HL-60 (cell line): ENCODE results near the gene SLC35A4.

ENCODE experiments used
- CTCF ChIP-seq: IDR thresholded peaks from one replicate; pipeline ENCODE4 v1.5.1; 2011; ENCODE audit warnings: low read length, control low read depth, inconsistent platforms; ENCODE audit not compliant: insufficient read depth
- GABPA ChIP-seq: IDR thresholded peaks from 2 replicates; pipeline ENCODE4 v1.6.1; 2012; ENCODE audit warnings: low read depth
- POLR2AphosphoS5 ChIP-seq: IDR thresholded peaks from 2 replicates; pipeline ENCODE4 v1.6.1; 2012; ENCODE audit warnings: low read depth
- REST ChIP-seq: IDR thresholded peaks from 2 replicates; pipeline ENCODE4 v1.6.1; 2012; ENCODE audit warnings: low read depth; ENCODE audit not compliant: insufficient replicate concordance

GRCh38 chr5:140605879-140606278, 41.3 kb downstream of the SLC35A4 start:
- TF ChIP-seq CTCF: no peak
- no peak for TF ChIP-seq POLR2AphosphoS5
- no peak for TF ChIP-seq REST
- no peak for TF ChIP-seq GABPA
